Ascending aorta (tissue), 2 donors: ENCODE results near the gene SCG5. TPM values are rescaled to one million over a fixed set of nuclear protein-coding genes. Genes with fewer than 3 reads are reported as not detected.

ENCODE experiments used
- DNase-seq, 2 donors: peaks; one replicate each; pipeline ENCODE4 v3.0.0-alpha.2; 2019; ENCODE audit warnings: low spot score in 2 of 2
- H3K27ac ChIP-seq, 2 donors: fragments of 200-600 bp; sonication (generic); one replicate each; pipeline ENCODE4 v1.5.1; 2016 to 2017; ENCODE audit warnings: mild to moderate bottlenecking in 1 of 2
- H3K27me3 ChIP-seq: fragments of 200-600 bp; sonication (generic); one replicate; pipeline ENCODE4 v1.5.1; 2017
- H3K36me3 ChIP-seq, 2 donors: fragments of 200-600 bp; sonication (generic); one replicate each; pipeline ENCODE4 v1.5.1; 2016
- H3K4me1 ChIP-seq, 2 donors: fragments of 200-600 bp; sonication (generic); one replicate each; pipeline ENCODE4 v1.5.1; 2016 to 2017; ENCODE audit warnings: mild to moderate bottlenecking in 1 of 2
- H3K4me3 ChIP-seq, 2 donors: fragments of 200-600 bp; sonication (generic); one replicate each; pipeline ENCODE4 v1.5.1; 2016 to 2017; ENCODE audit warnings: mild to moderate bottlenecking in 1 of 2
- H3K9me3 ChIP-seq, 2 donors: fragments of 200-600 bp; sonication (generic); one replicate each; pipeline ENCODE4 v1.5.1; 2016
- CTCF ChIP-seq, 3 experiments: fragments of 200-600 bp in 2 of 3; fragments of 450-650 bp in 1 of 3; sonication (generic) in 2 of 3; IDR thresholded peaks; one replicate each; pipeline ENCODE4 v1.5.1; 2016 to 2019; ENCODE audit warnings: antibody characterized with exemption in 3 of 3, mild to moderate bottlenecking in 1 of 3, moderate library complexity in 1 of 3
- intact Hi-C: fragments of 100-400 bp; cut with DNase I; formaldehyde crosslinking; loops from one replicate; pipeline ENCODE4 v1.15.1; 2023
- total RNA-seq: library from RNA; depleted of rRNA; stranded (reverse); fragments of >200 nt; gene quantifications from one replicate; pipeline ENCODE4 v1.1.0, GENCODE V29; 2016

Gene SCG5
- total RNA-seq, 1 donor from 2014 or later: not detected

- Histone ChIP-seq H3K4me1 (peaks cover 0 to 3% of the 10 kb centered on the region in 2 donors), H3K27me3 (no peaks in the 10 kb centered on the region), H3K4me3 (no peak overlapping the region), H3K9me3 (no peaks in the 10 kb centered on the region), H3K27ac (no peak overlapping the region), H3K36me3 (no peaks in the 10 kb centered on the region)
- no peak for DNase-seq
- TF ChIP-seq CTCF (IDR thresholded peaks at IDR 0.05): no peak
- intact Hi-C loops: no loop called here
These were observed 33.2 kb downstream of the SCG5 start for GRCh38 chr15:32674681-32675080.

- Histone ChIP-seq H3K27ac (no peak overlapping the region), H3K27me3 (no peaks in the 10 kb centered on the region), H3K9me3 (no peaks in the 10 kb centered on the region), H3K4me3 (no peak overlapping the region), H3K36me3 (no peaks in the 10 kb centered on the region), H3K4me1 (no peaks in the 10 kb centered on the region)
- no peak for TF ChIP-seq CTCF (IDR thresholded peaks at IDR 0.05)
- intact Hi-C loops: no loop called here
- no peak for DNase-seq
These were observed 34.0 kb downstream of the SCG5 start for GRCh38 chr15:32675466-32675865.

- TF ChIP-seq CTCF (IDR thresholded peaks at IDR 0.05): no peak
- no peak overlapping the region for H3K27ac ChIP-seq
- intact Hi-C loops: no loop called here
- no peaks in the 10 kb centered on the region for H3K27me3 ChIP-seq
- H3K36me3 ChIP-seq: no peaks in the 10 kb centered on the region
- no peaks in the 10 kb centered on the region for H3K9me3 ChIP-seq
- no peak for DNase-seq
- H3K4me1 ChIP-seq: no peaks in the 10 kb centered on the region
- H3K4me3 ChIP-seq: no peak overlapping the region
These were observed 34.7 kb downstream of the SCG5 start for GRCh38 chr15:32676169-32676568.

GRCh38 chr15:32677238-32677750 lies 35.8 kb downstream of the SCG5 start:
- intact Hi-C loops: no loop called here
- TF ChIP-seq CTCF (IDR thresholded peaks at IDR 0.05): no peak
- Histone ChIP-seq H3K27me3 (no peaks in the 10 kb centered on the region), H3K36me3 (no peaks in the 10 kb centered on the region), H3K4me3 (no peak overlapping the region), H3K9me3 (no peaks in the 10 kb centered on the region), H3K27ac (no peak overlapping the region), H3K4me1 (peaks cover 0 to 4% of the 10 kb centered on the region in 2 donors)
- DNase-seq: no peak

- Histone ChIP-seq H3K4me3 (no peak overlapping the region), H3K4me1 (peaks cover 0 to 5% of the 10 kb centered on the region in 2 donors), H3K36me3 (no peaks in the 10 kb centered on the region), H3K27ac (no peak overlapping the region), H3K9me3 (no peaks in the 10 kb centered on the region), H3K27me3 (no peaks in the 10 kb centered on the region)
- intact Hi-C loops: no loop called here
- no peak for DNase-seq
- no peak for TF ChIP-seq CTCF (IDR thresholded peaks at IDR 0.05)
These were observed 37.8 kb downstream of the SCG5 start for GRCh38 chr15:32679298-32679690.

- Histone ChIP-seq H3K4me3 (no peak overlapping the region), H3K4me1 (peaks cover 0 to 5% of the 10 kb centered on the region in 2 donors), H3K27ac (no peak overlapping the region), H3K27me3 (no peaks in the 10 kb centered on the region), H3K9me3 (no peaks in the 10 kb centered on the region), H3K36me3 (no peaks in the 10 kb centered on the region)
- intact Hi-C loops: no loop called here
- no peak for DNase-seq
- TF ChIP-seq CTCF (IDR thresholded peaks at IDR 0.05): no peak
These were observed 41.1 kb downstream of the SCG5 start for GRCh38 chr15:32682569-32682968.
